NB4 (cell line): ENCODE data around the gene DDX17.

Experiments used
- MYC ChIP-seq: IDR thresholded peaks from 2 replicates; pipeline ENCODE4 v1.6.1; 2011; ENCODE audit warnings: low read depth, low read length
- POLR2A ChIP-seq: IDR thresholded peaks from 2 replicates; pipeline ENCODE4 v1.6.1; 2011; ENCODE audit warnings: mild to moderate bottlenecking; ENCODE audit not compliant: insufficient read length; ENCODE audit errors: extremely low read depth
- TF ChIP-seq, protein P1 (sequence below): IDR thresholded peaks from one replicate; pipeline ENCODE4 v1.5.1; 2012; ENCODE audit warnings: low read depth, low read length
- TF ChIP-seq, protein P2 (sequence below): IDR thresholded peaks from 2 replicates; pipeline ENCODE4 v1.6.1; 2011; ENCODE audit warnings: low read depth, low read length

DNA sequence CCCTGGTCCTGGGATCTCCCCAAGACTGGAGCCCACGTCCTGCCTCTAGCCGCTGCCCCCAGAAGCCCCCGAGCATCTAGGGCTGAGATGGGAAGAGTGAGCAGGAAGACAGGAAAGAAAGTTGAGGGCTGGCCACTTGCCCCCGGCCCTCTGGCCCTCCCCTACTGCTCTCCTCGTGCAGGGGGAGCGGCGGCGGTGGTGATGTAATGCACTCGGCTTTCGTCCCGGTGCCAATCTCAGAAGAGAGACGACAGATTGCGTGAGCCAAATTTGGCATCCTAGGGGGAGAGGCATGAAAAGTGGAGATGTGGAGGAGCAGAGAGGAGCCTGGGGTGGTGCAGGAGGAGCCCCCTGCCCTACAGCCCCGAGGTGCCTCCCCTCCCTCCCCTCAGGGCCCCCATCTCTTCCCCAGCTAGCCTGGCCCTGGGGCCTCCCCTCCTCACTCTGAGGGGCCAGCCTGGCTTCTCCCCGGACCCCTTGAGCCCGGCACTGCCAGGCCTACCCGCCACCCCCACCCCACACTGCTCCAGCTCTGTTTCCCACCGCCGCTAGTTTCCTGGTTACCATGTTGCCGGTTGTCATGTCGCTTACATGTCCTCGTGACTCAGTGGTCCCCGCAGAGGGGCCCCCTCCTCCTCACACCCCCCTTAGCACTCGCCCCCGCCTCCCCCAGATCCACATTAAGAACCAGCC is 53.6 kb downstream of the DDX17 start:
- TF ChIP-seq, protein P1, sequence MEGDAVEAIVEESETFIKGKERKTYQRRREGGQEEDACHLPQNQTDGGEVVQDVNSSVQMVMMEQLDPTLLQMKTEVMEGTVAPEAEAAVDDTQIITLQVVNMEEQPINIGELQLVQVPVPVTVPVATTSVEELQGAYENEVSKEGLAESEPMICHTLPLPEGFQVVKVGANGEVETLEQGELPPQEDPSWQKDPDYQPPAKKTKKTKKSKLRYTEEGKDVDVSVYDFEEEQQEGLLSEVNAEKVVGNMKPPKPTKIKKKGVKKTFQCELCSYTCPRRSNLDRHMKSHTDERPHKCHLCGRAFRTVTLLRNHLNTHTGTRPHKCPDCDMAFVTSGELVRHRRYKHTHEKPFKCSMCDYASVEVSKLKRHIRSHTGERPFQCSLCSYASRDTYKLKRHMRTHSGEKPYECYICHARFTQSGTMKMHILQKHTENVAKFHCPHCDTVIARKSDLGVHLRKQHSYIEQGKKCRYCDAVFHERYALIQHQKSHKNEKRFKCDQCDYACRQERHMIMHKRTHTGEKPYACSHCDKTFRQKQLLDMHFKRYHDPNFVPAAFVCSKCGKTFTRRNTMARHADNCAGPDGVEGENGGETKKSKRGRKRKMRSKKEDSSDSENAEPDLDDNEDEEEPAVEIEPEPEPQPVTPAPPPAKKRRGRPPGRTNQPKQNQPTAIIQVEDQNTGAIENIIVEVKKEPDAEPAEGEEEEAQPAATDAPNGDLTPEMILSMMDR = no peak
- TF ChIP-seq POLR2A (no peak), MYC (no peak)
- TF ChIP-seq, protein P2, sequence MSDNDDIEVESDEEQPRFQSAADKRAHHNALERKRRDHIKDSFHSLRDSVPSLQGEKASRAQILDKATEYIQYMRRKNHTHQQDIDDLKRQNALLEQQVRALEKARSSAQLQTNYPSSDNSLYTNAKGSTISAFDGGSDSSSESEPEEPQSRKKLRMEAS = no peak
